K562 (cell line): Measurements from ENCODE around the gene HRAS. TPM values are rescaled to one million over a fixed set of nuclear protein-coding genes. Genes with fewer than 3 reads are reported as not detected.

Experiments
- ATAC-seq: fragments of 200-7000 bp; cut with Tn5 transposase; 3 replicates; pipeline ENCODE4 v1.9.1; 2020; ENCODE audit warnings: moderate library complexity
- BruUV-seq: library from RNA; stranded (reverse); fragments of 400-500 nt; replicated peaks from 2 replicates; lab custom pipeline; 2021; lab: Mats Ljungman, UMichigan
- CTCF ChIA-PET: fragments of 300-600 bp; formaldehyde crosslinking; extraction: SDS; loops from one replicate; lab custom pipeline; 2021; ENCODE audit warnings: low intra/inter-chr PET ratio; lab: Yijun Ruan, JAX
- POLR2A ChIA-PET: fragments of 300-600, 350-650 bp; sonication (Branson Sonifier 250); formaldehyde crosslinking; extraction: SDS; loops from one replicate; lab custom pipeline; 2021; ENCODE audit warnings: antibody characterized with exemption, inconsistent platforms; lab: Yijun Ruan, JAX
- DNase-seq, 4 experiments: peaks; one replicate each; pipeline versions ENCODE4 v3.0.0 to v3.0.0-alpha.2; 2011 to 2018; ENCODE audit warnings: low spot score in 3 of 4, mixed read lengths in 3 of 4; ENCODE audit errors: extremely low read depth in 1 of 4
- FAIRE-seq: peaks from 2 replicates; lab custom pipeline; 2011; peaks lifted over from hg19 to GRCh38; lab: Jason Lieb, UNC
- H2AFZ ChIP-seq: 2 replicates; pipeline ENCODE4 v1.6.0; 2011; ENCODE audit warnings: low read depth, low read length, control low read depth, inconsistent platforms
- H3K27ac ChIP-seq: fragments of 200-600 bp; 3 replicates; pipeline ENCODE4 v1.8.0; 2011; ENCODE audit warnings: low read depth, mild to moderate bottlenecking, control low read depth, inconsistent platforms, low read length, moderate library complexity, mixed read lengths; ENCODE audit errors: extremely low read depth
- H3K27me3 ChIP-seq, 2 experiments: fragments of 300-600 bp in 1 of 2; 2 replicates in 1 of 2; 3 replicates in 1 of 2; pipeline versions ENCODE4 v1.6.0 to v1.8.0; 2011; ENCODE audit warnings: inconsistent platforms in 2 of 2, low read length in 2 of 2, mild to moderate bottlenecking in 1 of 2, mixed read lengths in 1 of 2, moderate library complexity in 1 of 2; ENCODE audit not compliant: control insufficient read depth in 2 of 2, insufficient read depth in 2 of 2
- H3K36me3 ChIP-seq: fragments of 300-600 bp; 3 replicates; pipeline ENCODE4 v1.8.0; 2011; ENCODE audit warnings: mild to moderate bottlenecking, low read length, inconsistent platforms; ENCODE audit not compliant: control insufficient read depth, insufficient read depth
- H3K4me1 ChIP-seq, 2 experiments: fragments of 200-600 bp in 1 of 2; replicated peaks in 1 of 2; 2 replicates in 1 of 2; 3 replicates in 1 of 2; pipeline versions ENCODE4 v1.5.1 to v1.8.0; 2011; ENCODE audit warnings: inconsistent platforms in 2 of 2, low read length in 2 of 2, mild to moderate bottlenecking in 1 of 2, mixed read lengths in 1 of 2, moderate library complexity in 1 of 2; ENCODE audit not compliant: control insufficient read depth in 2 of 2, insufficient read depth in 2 of 2
- H3K4me2 ChIP-seq: 2 replicates; pipeline ENCODE4 v1.6.1; 2011; ENCODE audit warnings: low read length, control low read depth, inconsistent platforms, mixed read lengths; ENCODE audit not compliant: insufficient read depth
- H3K4me3 ChIP-seq: fragments of 200-600 bp; sonication (generic), shearing (Covaris generic); 2 replicates; pipeline ENCODE4 v1.5.1; 2016; ENCODE audit warnings: control low read depth, inconsistent platforms
- H3K79me2 ChIP-seq: fragments of 200-600 bp; 3 replicates; pipeline ENCODE4 v1.8.0; 2011; ENCODE audit warnings: low read length, inconsistent platforms; ENCODE audit not compliant: control insufficient read depth, insufficient read depth
- H3K9ac ChIP-seq, 2 experiments: 2 replicates each; pipeline versions ENCODE4 v1.6.0 to v1.6.1; 2011; ENCODE audit warnings: low read depth in 2 of 2, low read length in 2 of 2, control low read depth in 1 of 2, inconsistent platforms in 1 of 2, mild to moderate bottlenecking in 1 of 2, mixed read lengths in 1 of 2; ENCODE audit not compliant: insufficient read depth in 1 of 2
- H3K9me1 ChIP-seq: one replicate; pipeline ENCODE4 v1.6.0; 2011; ENCODE audit warnings: inconsistent platforms, mild to moderate bottlenecking, low read length, moderate library complexity; ENCODE audit not compliant: control insufficient read depth, insufficient read depth
- H3K9me3 ChIP-seq: replicated peaks from 2 replicates; pipeline ENCODE4 v1.5.1; 2011; ENCODE audit warnings: low read depth, low read length, inconsistent platforms; ENCODE audit not compliant: control insufficient read depth, insufficient read depth
- H4K20me1 ChIP-seq: replicated peaks from 2 replicates; pipeline ENCODE4 v1.6.1; 2011; ENCODE audit warnings: low read length, inconsistent platforms, mixed read lengths; ENCODE audit not compliant: control insufficient read depth, insufficient read depth
- MED1 ChIP-seq: sonication (generic); formaldehyde crosslinking; IDR thresholded peaks from 2 replicates; pipeline ENCODE4 v1.8.1; 2023; ENCODE audit warnings: missing genetic modification reagents, borderline replicate concordance
- PPARD ChIP-seq: fragments of 250-450 bp; sonication (Bioruptor Pico); IDR thresholded peaks from 2 replicates; pipeline ENCODE4 v1.8.0; 2022; ENCODE audit warnings: inconsistent platforms, mild to moderate bottlenecking, moderate library complexity
- ZNF583 ChIP-seq: fragments of 250-450 bp; sonication (Bioruptor Pico); IDR thresholded peaks from 2 replicates; pipeline ENCODE4 v1.4.0; 2020
- WGBS: fragments of 100-300 bp; shearing (Covaris generic); methylation state at CpG from one replicate; pipeline ENCODE4 v1.1.6; 2016; ENCODE audit warnings: low coverage, mixed read lengths; ENCODE audit not compliant: insufficient coverage; ENCODE audit errors: missing lambda C conversion rate; 5-methylcytosine and 5-hydroxymethylcytosine counted together
- in situ Hi-C: fragments of 300-500 bp; cut with MboI; formaldehyde crosslinking; loops from 4 replicates; pipeline ENCODE4 v1.15.0; 2018; ENCODE audit warnings: inconsistent platforms, mixed read lengths
- intact Hi-C: fragments of 100-400 bp; cut with micrococcal nuclease; formaldehyde crosslinking; loops from 2 replicates; pipeline ENCODE4 v1.14.2; 2022
- polyA plus RNA-seq, 8 experiments: library from polyadenylated mRNA; depleted of rRNA in 4 of 8; stranded (reverse) in 5 of 8; unstranded in 3 of 8; fragments of >200 nt; fragmentation: Nextera tagmentation in 2 of 8; fragmentation: Illumina TruSeq in 1 of 8; extraction: Ambion mirVana in 2 of 8; extraction: Trizol in 1 of 8; gene quantifications; 2 replicates each; pipeline versions ENCODE4 v1.2.1 to v1.2.3, GENCODE V29; 2011 to 2014; ENCODE audit warnings: inconsistent platforms in 1 of 8, missing spikeins in 1 of 8
- total RNA-seq, 7 experiments: library from RNA; depleted of rRNA in 6 of 7; stranded (reverse); fragments of >200 nt in 6 of 7; fragmentation: Illumina TruSeq in 2 of 7; extraction: Trizol in 2 of 7; gene quantifications; 2 replicates each; pipeline versions ENCODE4 v1.2.1 to v1.2.3, GENCODE V29; 2011 to 2021; ENCODE audit warnings: low replicate concordance in 1 of 7
- TF ChIP-seq, protein P1 (sequence below), 2 experiments: fragments of 450-650 bp in 1 of 2; IDR thresholded peaks; 2 replicates each; pipeline ENCODE4 v1.6.1; 2011 to 2017; ENCODE audit warnings: low read depth in 2 of 2, antibody characterized with exemption in 1 of 2, borderline replicate concordance in 1 of 2, low read length in 1 of 2, mild to moderate bottlenecking in 1 of 2, mixed read lengths in 1 of 2; ENCODE audit not compliant: control insufficient read depth in 1 of 2
- TF ChIP-seq, protein P2 (sequence below): fragments of 250-450 bp; sonication (Bioruptor Pico); IDR thresholded peaks from 2 replicates; pipeline ENCODE4 v1.8.0; 2021; ENCODE audit warnings: borderline replicate concordance, mild to moderate bottlenecking, moderate library complexity; ENCODE audit not compliant: poor library complexity, severe bottlenecking
- TF ChIP-seq, protein P3 (sequence below): sonication (generic); formaldehyde crosslinking; IDR thresholded peaks from 2 replicates; pipeline ENCODE4 v1.9.0; 2022; ENCODE audit warnings: mild to moderate bottlenecking, missing genetic modification reagents
- TF ChIP-seq, protein P4 (sequence below), 2 experiments: IDR thresholded peaks; 2 replicates each; pipeline ENCODE4 v1.6.1; 2012; ENCODE audit warnings: improper control_type of control experiment in 2 of 2, low read depth in 2 of 2, low read length in 2 of 2, borderline replicate concordance in 1 of 2
- TF ChIP-seq, protein P5 (sequence below): IDR thresholded peaks from 3 replicates; pipeline ENCODE4 v1.6.1; 2011; ENCODE audit warnings: borderline replicate concordance, mild to moderate bottlenecking; ENCODE audit not compliant: insufficient read length, insufficient read depth

The HRAS gene
- total and polyA plus RNA-seq, 9 of the 15 experiments (the other 6 are each of a cell fraction or from before 2014, with no cell fraction given): 2.8 to 73.5 (median 29.6) TPM

DNA sequence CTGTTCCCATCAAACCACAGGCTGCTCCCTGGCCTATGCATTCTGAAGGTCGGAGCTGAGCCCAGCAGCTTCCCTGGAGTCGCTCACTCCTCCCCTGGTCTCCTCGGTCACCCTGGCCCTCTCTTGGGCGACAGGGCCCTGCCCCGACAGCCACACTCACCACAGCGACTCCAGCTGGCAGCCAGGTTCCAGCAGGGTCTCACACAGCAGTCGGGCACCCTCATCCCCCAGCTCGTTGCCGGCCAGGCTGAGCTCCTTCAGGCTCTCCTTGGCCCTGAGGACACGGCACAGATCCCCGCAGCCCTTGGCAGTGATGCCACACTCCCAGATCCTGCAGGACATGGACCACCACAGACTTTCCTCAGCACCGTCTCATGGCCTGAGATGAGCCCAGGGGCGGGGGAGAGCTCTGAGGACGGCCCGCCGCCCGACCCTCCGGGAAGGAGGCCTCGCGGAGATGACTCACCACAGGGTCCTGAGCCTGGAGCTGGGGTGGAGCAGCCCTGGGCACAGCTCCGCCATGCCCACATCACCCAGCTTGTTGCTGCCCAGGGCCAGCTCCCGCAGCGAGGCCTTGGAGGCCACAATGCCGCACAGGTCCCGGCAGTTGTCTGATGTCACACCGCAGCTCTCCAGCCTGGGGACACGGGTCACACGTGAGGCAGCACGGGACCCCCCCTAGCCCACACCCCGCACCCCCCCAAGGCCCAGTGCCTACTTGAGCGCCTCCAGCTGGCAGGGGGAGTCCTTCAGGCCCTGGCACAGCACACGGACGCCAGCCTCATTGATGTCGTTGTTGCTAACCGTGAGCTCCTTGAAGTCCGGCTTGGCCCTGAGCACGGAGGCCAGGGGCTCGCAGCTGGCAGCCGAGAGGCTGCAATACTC lies 36.8 kb downstream of the HRAS start (continued):
- TF ChIP-seq, protein P1, sequence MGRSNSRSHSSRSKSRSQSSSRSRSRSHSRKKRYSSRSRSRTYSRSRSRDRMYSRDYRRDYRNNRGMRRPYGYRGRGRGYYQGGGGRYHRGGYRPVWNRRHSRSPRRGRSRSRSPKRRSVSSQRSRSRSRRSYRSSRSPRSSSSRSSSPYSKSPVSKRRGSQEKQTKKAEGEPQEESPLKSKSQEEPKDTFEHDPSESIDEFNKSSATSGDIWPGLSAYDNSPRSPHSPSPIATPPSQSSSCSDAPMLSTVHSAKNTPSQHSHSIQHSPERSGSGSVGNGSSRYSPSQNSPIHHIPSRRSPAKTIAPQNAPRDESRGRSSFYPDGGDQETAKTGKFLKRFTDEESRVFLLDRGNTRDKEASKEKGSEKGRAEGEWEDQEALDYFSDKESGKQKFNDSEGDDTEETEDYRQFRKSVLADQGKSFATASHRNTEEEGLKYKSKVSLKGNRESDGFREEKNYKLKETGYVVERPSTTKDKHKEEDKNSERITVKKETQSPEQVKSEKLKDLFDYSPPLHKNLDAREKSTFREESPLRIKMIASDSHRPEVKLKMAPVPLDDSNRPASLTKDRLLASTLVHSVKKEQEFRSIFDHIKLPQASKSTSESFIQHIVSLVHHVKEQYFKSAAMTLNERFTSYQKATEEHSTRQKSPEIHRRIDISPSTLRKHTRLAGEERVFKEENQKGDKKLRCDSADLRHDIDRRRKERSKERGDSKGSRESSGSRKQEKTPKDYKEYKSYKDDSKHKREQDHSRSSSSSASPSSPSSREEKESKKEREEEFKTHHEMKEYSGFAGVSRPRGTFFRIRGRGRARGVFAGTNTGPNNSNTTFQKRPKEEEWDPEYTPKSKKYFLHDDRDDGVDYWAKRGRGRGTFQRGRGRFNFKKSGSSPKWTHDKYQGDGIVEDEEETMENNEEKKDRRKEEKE (IDR thresholded peaks at IDR 0.05; ENCODE audit: borderline replicate concordance in 1 of 2, control insufficient read depth in 1 of 2, low read depth in 2 of 2, low read length in 1 of 2): no peak
- no peak for TF ChIP-seq PPARD (CRISPR knock-in tag)

DNA sequence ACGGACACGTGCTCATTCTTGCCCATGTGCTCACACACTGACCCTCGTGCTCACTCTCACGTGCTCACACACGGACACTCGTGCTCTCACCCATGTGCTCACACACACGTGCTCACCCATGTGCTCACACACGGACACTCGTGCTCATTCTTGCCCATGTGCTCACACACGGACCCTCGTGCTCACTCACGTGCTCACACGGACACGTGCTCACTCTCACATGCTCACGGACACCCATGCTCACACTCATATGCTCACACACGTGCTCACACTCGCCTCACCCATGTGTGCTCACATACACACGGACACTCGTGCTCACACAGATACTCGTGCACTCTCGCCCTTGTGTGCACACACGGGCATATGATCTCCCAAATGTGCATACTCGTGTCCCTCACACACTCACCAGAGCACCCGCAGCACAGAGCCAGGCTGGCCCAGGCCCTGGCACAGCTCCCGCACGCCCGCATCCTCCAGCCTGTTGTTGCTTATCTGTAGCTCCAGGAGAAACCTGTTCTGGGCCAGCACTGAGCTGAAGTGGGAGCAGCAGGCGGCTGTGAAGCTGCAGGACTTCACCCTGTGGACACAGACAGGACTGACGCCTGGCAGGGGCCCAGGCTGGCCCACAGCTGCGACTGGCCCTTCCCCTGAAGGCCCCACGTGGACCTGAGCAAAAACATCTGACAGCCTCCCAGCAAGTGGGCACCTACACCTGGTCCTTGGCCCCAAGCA lies 37.6 kb downstream of the HRAS start:
- peaks cover 98% of the 10 kb centered on the region for H3K36me3 ChIP-seq
- intact Hi-C loops (no loop called here), in situ Hi-C loops (no loop called here)
- H3K79me2 ChIP-seq: peaks cover 23% of the 10 kb centered on the region
- H3K9me3 ChIP-seq: peaks cover 4% of the 10 kb centered on the region
- peaks cover 0 to 66% of the 10 kb centered on the region in 2 experiments; a peak in 3 of 5 replicates for H3K4me1 ChIP-seq
- DNase-seq: no peak
- H3K4me2 ChIP-seq: no peak overlapping the region
- 95% methylated on average over 29 of the region's 31 CpGs for WGBS
- POLR2A ChIA-PET: interaction anchor here (1.5 to 1.8 kb wide), 2 partner anchors 9 to 31 kb away, joined by 4 to 9 read pairs; partner anchors contain the start of gene RNH1
- no peak overlapping the region for H2AFZ ChIP-seq
- CTCF ChIA-PET: no interaction called here
- no peaks in the 10 kb centered on the region for H3K27me3 ChIP-seq
- no peak overlapping the region for H3K4me3 ChIP-seq
- H3K9ac ChIP-seq: peak overlapping the region in 1 of 2 experiments; percentile 43; a peak in 1 of 4 replicates
- BruUV-seq: no TSS peak
- ATAC-seq: no peak
- peaks cover 3% of the 10 kb centered on the region for H3K9me1 ChIP-seq
- H4K20me1 ChIP-seq: no peaks in the 10 kb centered on the region
- H3K27ac ChIP-seq: no peak overlapping the region; the same call in 2 of the 3 replicates
- FAIRE-seq: no peak
- TF ChIP-seq, protein P2, sequence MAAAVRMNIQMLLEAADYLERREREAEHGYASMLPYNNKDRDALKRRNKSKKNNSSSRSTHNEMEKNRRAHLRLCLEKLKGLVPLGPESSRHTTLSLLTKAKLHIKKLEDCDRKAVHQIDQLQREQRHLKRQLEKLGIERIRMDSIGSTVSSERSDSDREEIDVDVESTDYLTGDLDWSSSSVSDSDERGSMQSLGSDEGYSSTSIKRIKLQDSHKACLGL: no peak
- TF ChIP-seq, protein P3, sequence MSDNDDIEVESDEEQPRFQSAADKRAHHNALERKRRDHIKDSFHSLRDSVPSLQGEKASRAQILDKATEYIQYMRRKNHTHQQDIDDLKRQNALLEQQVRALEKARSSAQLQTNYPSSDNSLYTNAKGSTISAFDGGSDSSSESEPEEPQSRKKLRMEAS (CRISPR knock-in tag): peak; percentile 6
- TF ChIP-seq MED1 (CRISPR knock-in tag): no peak
- no peak for TF ChIP-seq ZNF583 (CRISPR knock-in tag)
- TF ChIP-seq, protein P4, sequence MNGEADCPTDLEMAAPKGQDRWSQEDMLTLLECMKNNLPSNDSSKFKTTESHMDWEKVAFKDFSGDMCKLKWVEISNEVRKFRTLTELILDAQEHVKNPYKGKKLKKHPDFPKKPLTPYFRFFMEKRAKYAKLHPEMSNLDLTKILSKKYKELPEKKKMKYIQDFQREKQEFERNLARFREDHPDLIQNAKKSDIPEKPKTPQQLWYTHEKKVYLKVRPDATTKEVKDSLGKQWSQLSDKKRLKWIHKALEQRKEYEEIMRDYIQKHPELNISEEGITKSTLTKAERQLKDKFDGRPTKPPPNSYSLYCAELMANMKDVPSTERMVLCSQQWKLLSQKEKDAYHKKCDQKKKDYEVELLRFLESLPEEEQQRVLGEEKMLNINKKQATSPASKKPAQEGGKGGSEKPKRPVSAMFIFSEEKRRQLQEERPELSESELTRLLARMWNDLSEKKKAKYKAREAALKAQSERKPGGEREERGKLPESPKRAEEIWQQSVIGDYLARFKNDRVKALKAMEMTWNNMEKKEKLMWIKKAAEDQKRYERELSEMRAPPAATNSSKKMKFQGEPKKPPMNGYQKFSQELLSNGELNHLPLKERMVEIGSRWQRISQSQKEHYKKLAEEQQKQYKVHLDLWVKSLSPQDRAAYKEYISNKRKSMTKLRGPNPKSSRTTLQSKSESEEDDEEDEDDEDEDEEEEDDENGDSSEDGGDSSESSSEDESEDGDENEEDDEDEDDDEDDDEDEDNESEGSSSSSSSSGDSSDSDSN (IDR thresholded peaks at IDR 0.05; ENCODE audit: borderline replicate concordance in 1 of 2, low read depth in 2 of 2, low read length in 2 of 2): no peak
- TF ChIP-seq, protein P5, sequence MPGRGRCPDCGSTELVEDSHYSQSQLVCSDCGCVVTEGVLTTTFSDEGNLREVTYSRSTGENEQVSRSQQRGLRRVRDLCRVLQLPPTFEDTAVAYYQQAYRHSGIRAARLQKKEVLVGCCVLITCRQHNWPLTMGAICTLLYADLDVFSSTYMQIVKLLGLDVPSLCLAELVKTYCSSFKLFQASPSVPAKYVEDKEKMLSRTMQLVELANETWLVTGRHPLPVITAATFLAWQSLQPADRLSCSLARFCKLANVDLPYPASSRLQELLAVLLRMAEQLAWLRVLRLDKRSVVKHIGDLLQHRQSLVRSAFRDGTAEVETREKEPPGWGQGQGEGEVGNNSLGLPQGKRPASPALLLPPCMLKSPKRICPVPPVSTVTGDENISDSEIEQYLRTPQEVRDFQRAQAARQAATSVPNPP: no peak
